PC-9 (cell line): Measurements from ENCODE around the gene TYK2. TPM values are rescaled to one million over a fixed set of nuclear protein-coding genes. Genes with fewer than 3 reads are reported as not detected.
A peak's percentile ranks its signal among the peaks of the same experiment; 100 is the strongest.

ENCODE experiments used
- BruUV-seq: library from RNA; stranded (reverse); fragments of 400-500 nt; replicated peaks from 2 replicates; lab custom pipeline; 2021; lab: Mats Ljungman, UMichigan
- CTCF ChIA-PET: fragments of 300-600 bp; sonication (Branson Sonifier 250); formaldehyde crosslinking; loops from one replicate; lab custom pipeline; 2022; ENCODE audit warnings: antibody characterized with exemption; lab: Charles Lee
- POLR2A ChIA-PET: fragments of 300-600 bp; sonication (Branson Sonifier 250); formaldehyde crosslinking; loops from one replicate; lab custom pipeline; 2022; ENCODE audit warnings: antibody characterized with exemption; ENCODE audit not compliant: unreplicated experiment; lab: Charles Lee
- DNase-seq, 2 experiments: peaks; one replicate each; pipeline versions ENCODE4 v3.0.0 to v3.0.0-alpha.2; 2015 to 2022; ENCODE audit warnings: mixed read lengths in 1 of 2
- H2AFZ ChIP-seq: fragments of 200-600 bp; sonication (generic); 2 replicates; pipeline ENCODE4 v1.8.1; 2017; ENCODE audit warnings: antibody characterized with exemption
- H3F3A ChIP-seq: fragments of 200-600 bp; sonication (generic); 2 replicates; pipeline ENCODE4 v1.8.1; 2017; ENCODE audit warnings: antibody characterized with exemption, mild to moderate bottlenecking, low read depth; ENCODE audit not compliant: insufficient read depth
- H3K27ac ChIP-seq: fragments of 200-600 bp; sonication (generic); 2 replicates; pipeline ENCODE4 v1.6.1; 2016; ENCODE audit warnings: mixed run types
- H3K27me3 ChIP-seq: fragments of 200-600 bp; sonication (generic); 2 replicates; pipeline ENCODE4 v1.6.1; 2016; ENCODE audit warnings: low read depth, mixed run types; ENCODE audit not compliant: insufficient read depth
- H3K36me3 ChIP-seq: fragments of 200-600 bp; sonication (generic); 2 replicates; pipeline ENCODE4 v1.6.1; 2016; ENCODE audit warnings: low read depth, mixed run types
- H3K4me1 ChIP-seq: fragments of 200-600 bp; sonication (generic); replicated peaks from 2 replicates; pipeline ENCODE4 v1.6.1; 2016; ENCODE audit warnings: mixed run types; ENCODE audit not compliant: insufficient read depth
- H3K4me2 ChIP-seq: fragments of 200-600 bp; sonication (generic); 2 replicates; pipeline ENCODE4 v1.6.1; 2017; ENCODE audit warnings: mixed run types
- H3K4me3 ChIP-seq: fragments of 200-600 bp; sonication (generic); 2 replicates; pipeline ENCODE4 v1.6.1; 2016; ENCODE audit warnings: mixed run types
- H3K79me2 ChIP-seq: fragments of 200-600 bp; sonication (generic); 2 replicates; pipeline ENCODE4 v1.6.1; 2017; ENCODE audit warnings: low read depth, mixed run types
- H3K9me2 ChIP-seq: fragments of 200-600 bp; sonication (generic); 2 replicates; pipeline ENCODE4 v1.8.1; 2017; ENCODE audit warnings: mild to moderate bottlenecking; ENCODE audit not compliant: insufficient read depth
- H3K9me3 ChIP-seq: fragments of 200-600 bp; sonication (generic); 2 replicates; pipeline ENCODE4 v1.8.1; 2016; ENCODE audit warnings: low read depth; ENCODE audit not compliant: insufficient read depth
- H4K20me1 ChIP-seq: fragments of 200-600 bp; sonication (generic); 2 replicates; pipeline ENCODE4 v1.8.1; 2017; ENCODE audit not compliant: insufficient read depth
- CTCF ChIP-seq: fragments of 200-600 bp; sonication (generic); conservative IDR thresholded peaks from 2 replicates; pipeline ENCODE4 v1.6.1; 2017; ENCODE audit warnings: mixed run types, antibody characterized with exemption, mild to moderate bottlenecking, moderate library complexity
- EZH2 ChIP-seq: fragments of 200-600 bp; sonication (generic); IDR thresholded peaks from 2 replicates; pipeline ENCODE4 v1.8.0; 2017; ENCODE audit warnings: antibody characterized with exemption, low read depth
- intact Hi-C: fragments of 100-400 bp; cut with micrococcal nuclease; formaldehyde crosslinking; loops from one replicate; pipeline ENCODE4 v1.10.0; 2022; ENCODE audit not compliant: unreplicated experiment
- total RNA-seq: library from RNA; stranded (reverse); gene quantifications from 2 replicates; pipeline ENCODE4 v1.2.3, GENCODE V29; 2021

Gene TYK2
- total RNA-seq, 1 experiment from 2014 or later, result 102 TPM

GRCh38 chr19:10332965-10333757, 47.2 kb downstream of the TYK2 start, which contains the start of gene RAVER1:
TSS of gene RAVER1 (minus strand) at chr19:10333529. CDS start at chr19:10333507, 22 bp downstream.
- H3F3A ChIP-seq, result peaks cover 8% of the 10 kb centered on the region; the same call in 1 of the 2 replicates
- peak within 1 kb of the TSS; percentile 78 for H3K4me3 ChIP-seq
- H3K27ac ChIP-seq, result peak within 1 kb of the TSS; percentile 55
- ChIA-PET POLR2A (interaction anchor here (0.5 to 1.0 kb wide), 11 partner anchors 14 to 931 kb away, joined by 3 to 39 read pairs (median 5); partner anchors contain the start of gene ICAM4), CTCF (interaction anchor here (0.6 kb wide), 2 partner anchors 208 to 1042 kb away, joined by 3 to 6 read pairs; no protein-coding TSS in a partner anchor)
- TF ChIP-seq CTCF, result no peak
- no peak for TF ChIP-seq EZH2
- peaks cover 29% of the 10 kb centered on the region for H3K79me2 ChIP-seq
- H3K36me3 ChIP-seq, result peaks cover 23% of the 10 kb centered on the region; the same call in 1 of the 2 replicates
- BruUV-seq, result no TSS peak
- no peaks in the 10 kb centered on the region for H3K9me3 ChIP-seq
- no peaks in the 10 kb centered on the region for H3K9me2 ChIP-seq
- H3K27me3 ChIP-seq, result no peaks in the 10 kb centered on the region
- H3K4me2 ChIP-seq, result peak within 1 kb of the TSS; percentile 99
- intact Hi-C loops, result loop anchor here (1.0 to 5.0 kb wide), 2 partner anchors 49 to 64 kb away; partner anchors contain the start of gene TYK2
- H4K20me1 ChIP-seq, result peaks cover 15% of the 10 kb centered on the region
- H2AFZ ChIP-seq, result peak within 1 kb of the TSS; percentile 95
- H3K4me1 ChIP-seq, result peaks cover 10% of the 10 kb centered on the region
- peak; percentile 91 to 95 for DNase-seq

GRCh38 chr19:10332158-10332964, 48.0 kb downstream of the TYK2 start:
- Histone ChIP-seq H4K20me1 (peaks cover 19% of the 10 kb centered on the region), H3K4me2 (peak overlapping the region; percentile 99), H3K36me3 (peaks cover 30% of the 10 kb centered on the region; the same call in 1 of the 2 replicates), H3K4me3 (peak overlapping the region; percentile 78), H3K27ac (no peak overlapping the region), H2AFZ (peak overlapping the region; percentile 76), H3K27me3 (no peaks in the 10 kb centered on the region), H3F3A (peaks cover 8% of the 10 kb centered on the region; the same call in 1 of the 2 replicates), H3K79me2 (peaks cover 29% of the 10 kb centered on the region), H3K9me2 (no peaks in the 10 kb centered on the region), H3K4me1 (peaks cover 10% of the 10 kb centered on the region), H3K9me3 (no peaks in the 10 kb centered on the region)
- ChIA-PET CTCF (no interaction called here), POLR2A (no interaction called here)
- intact Hi-C loops, result loop anchor here (5.0 kb wide), 1 partner anchor 50 kb away; the partner anchor contains the start of gene TYK2
- no TSS peak for BruUV-seq
- DNase-seq, result peak in 1 of 2 experiments; percentile 36
- TF ChIP-seq CTCF, result no peak
- TF ChIP-seq EZH2, result no peak

GRCh38 chr19:10329555-10329954, 50.8 kb downstream of the TYK2 start:
- H2AFZ ChIP-seq, result no peak overlapping the region
- H3K9me3 ChIP-seq, result no peaks in the 10 kb centered on the region
- no peak overlapping the region for H3K27ac ChIP-seq
- peaks cover 42% of the 10 kb centered on the region; the same call in 1 of the 2 replicates for H3K36me3 ChIP-seq
- ChIA-PET POLR2A (no interaction called here), CTCF (no interaction called here)
- H3K79me2 ChIP-seq, result peaks cover 29% of the 10 kb centered on the region
- H3K9me2 ChIP-seq, result no peaks in the 10 kb centered on the region
- H3K4me1 ChIP-seq, result peaks cover 10% of the 10 kb centered on the region
- no peaks in the 10 kb centered on the region for H3K27me3 ChIP-seq
- no peak for TF ChIP-seq EZH2
- TF ChIP-seq CTCF, result no peak
- peaks cover 16% of the 10 kb centered on the region; the same call in 1 of the 2 replicates for H3F3A ChIP-seq
- DNase-seq, result no peak
- BruUV-seq, result no TSS peak
- no peak overlapping the region for H3K4me2 ChIP-seq
- H3K4me3 ChIP-seq, result no peak overlapping the region
- peaks cover 28% of the 10 kb centered on the region for H4K20me1 ChIP-seq
- intact Hi-C loops, result no loop called here
